ENCODE results near the gene ANKLE1. TPM values are rescaled to one million over a fixed set of nuclear protein-coding genes. Genes with fewer than 3 reads are reported as not detected.
A peak's percentile ranks its signal among the peaks of the same experiment; 100 is the strongest.

The ANKLE1 gene
- total RNA-seq, 4 donors from 2014 or later, result 0.30 to 2.5 (median 1.5) TPM

DNA sequence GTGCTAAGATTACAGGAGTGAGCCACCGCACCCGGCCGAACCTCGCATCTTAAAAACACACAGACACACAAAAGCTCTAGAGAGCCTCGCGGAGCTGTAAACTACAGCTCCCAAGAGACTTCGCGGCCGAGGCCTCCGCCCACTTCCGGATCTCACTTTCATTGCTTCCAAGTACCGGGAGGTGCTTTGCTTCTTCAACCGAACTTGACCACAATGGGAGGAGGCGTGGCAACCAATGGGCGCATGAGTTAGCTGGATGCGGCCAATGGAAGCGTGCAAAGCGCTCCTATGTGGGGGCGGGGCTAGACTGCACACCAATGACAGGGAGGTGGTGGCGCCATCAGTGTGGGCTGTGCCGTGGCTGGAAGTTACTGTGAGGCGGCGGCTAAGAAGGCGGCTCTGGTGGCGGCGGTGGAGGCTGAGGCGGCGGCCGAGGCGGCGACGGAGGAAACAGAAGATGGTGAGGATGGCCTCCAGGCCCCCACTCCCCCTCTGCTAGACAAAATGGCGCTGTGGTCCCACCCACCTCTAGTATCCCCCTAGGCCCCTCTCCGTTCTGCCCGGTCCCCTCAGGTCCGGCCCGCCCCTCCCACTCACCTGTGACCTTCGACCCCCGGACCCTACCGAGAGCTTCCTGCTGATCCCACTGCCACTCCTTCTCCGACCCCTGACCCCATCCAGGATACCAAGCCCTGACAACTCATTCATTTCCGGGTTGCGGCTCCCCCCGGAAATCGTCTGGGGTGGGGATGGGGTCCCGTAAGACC, 27.7 kb downstream of the ANKLE1 start, which contains the start of gene DDA1:
Gene DDA1 (plus strand): TSS at position 366 of the 767 bp plus-strand sequence. CDS start 92 bp downstream, at position 458.
- peaks cover 12% of the 10 kb centered on the region for H3K36me3 ChIP-seq
- peak within 1 kb of the TSS; percentile 63 for H3K27ac ChIP-seq
- peak within 1 kb of the TSS; percentile 76 for H3K4me3 ChIP-seq
- no peak for TF ChIP-seq EP300 (IDR thresholded peaks at IDR 0.05)
- peak in 1 of 2 donors; percentile 27 for TF ChIP-seq POLR2A (IDR thresholded peaks at IDR 0.05)
- TF ChIP-seq, protein P1, sequence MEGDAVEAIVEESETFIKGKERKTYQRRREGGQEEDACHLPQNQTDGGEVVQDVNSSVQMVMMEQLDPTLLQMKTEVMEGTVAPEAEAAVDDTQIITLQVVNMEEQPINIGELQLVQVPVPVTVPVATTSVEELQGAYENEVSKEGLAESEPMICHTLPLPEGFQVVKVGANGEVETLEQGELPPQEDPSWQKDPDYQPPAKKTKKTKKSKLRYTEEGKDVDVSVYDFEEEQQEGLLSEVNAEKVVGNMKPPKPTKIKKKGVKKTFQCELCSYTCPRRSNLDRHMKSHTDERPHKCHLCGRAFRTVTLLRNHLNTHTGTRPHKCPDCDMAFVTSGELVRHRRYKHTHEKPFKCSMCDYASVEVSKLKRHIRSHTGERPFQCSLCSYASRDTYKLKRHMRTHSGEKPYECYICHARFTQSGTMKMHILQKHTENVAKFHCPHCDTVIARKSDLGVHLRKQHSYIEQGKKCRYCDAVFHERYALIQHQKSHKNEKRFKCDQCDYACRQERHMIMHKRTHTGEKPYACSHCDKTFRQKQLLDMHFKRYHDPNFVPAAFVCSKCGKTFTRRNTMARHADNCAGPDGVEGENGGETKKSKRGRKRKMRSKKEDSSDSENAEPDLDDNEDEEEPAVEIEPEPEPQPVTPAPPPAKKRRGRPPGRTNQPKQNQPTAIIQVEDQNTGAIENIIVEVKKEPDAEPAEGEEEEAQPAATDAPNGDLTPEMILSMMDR (IDR thresholded peaks at IDR 0.05), result no peak
- TF ChIP-seq POLR2AphosphoS5 (IDR thresholded peaks at IDR 0.05), result peak in 2 of 3 donors; percentile 58 to 79
- whole genome bisulfite sequencing, result 1% methylated on average over 28 of the region's 46 CpGs
- no peaks in the 10 kb centered on the region for H3K27me3 ChIP-seq
- peak; percentile 100 for DNase-seq (ENCODE audit: low spot score in 2 of 2)
- no peaks in the 10 kb centered on the region for H3K9me3 ChIP-seq
- peaks cover 57% of the 10 kb centered on the region for H3K4me1 ChIP-seq

DNA sequence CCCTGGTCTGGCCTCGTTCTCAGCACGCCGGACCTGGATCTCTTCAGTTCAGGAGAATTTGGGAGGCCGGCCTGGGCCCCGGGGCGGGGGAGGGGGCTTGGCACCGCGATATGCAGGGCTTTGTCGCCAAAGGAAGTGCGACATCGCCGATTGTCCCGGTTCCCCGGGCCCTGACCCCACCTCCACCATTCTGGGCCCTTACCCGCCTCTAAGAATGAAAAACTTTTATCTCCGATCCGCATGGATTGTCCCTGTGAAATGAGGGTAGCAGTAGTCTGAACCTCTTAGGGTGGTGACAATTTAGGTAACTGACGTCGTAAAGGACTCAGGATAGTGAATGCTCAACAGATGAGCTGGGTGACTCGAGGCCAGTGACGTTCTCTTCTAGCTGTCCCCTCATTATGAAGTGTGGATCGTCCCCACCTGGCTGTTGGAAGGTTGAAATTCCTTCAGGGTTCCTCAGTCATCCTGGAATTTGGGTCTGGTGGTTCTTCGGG, 28.3 kb downstream of the ANKLE1 start:
- Histone ChIP-seq H3K27me3 (no peaks in the 10 kb centered on the region), H3K4me3 (peak overlapping the region; percentile 76), H3K4me1 (peaks cover 50% of the 10 kb centered on the region), H3K9me3 (no peaks in the 10 kb centered on the region), H3K36me3 (peaks cover 17% of the 10 kb centered on the region), H3K27ac (peak overlapping the region; percentile 63)
- WGBS, result 2% methylated on average over 15 of the region's 23 CpGs
- DNase-seq (ENCODE audit: low spot score in 2 of 2), result no peak
- TF ChIP-seq POLR2AphosphoS5 (IDR thresholded peaks at IDR 0.05) (no peak), POLR2A (IDR thresholded peaks at IDR 0.05) (no peak), EP300 (IDR thresholded peaks at IDR 0.05) (no peak)
- TF ChIP-seq, protein P1 (IDR thresholded peaks at IDR 0.05), result no peak

DNA sequence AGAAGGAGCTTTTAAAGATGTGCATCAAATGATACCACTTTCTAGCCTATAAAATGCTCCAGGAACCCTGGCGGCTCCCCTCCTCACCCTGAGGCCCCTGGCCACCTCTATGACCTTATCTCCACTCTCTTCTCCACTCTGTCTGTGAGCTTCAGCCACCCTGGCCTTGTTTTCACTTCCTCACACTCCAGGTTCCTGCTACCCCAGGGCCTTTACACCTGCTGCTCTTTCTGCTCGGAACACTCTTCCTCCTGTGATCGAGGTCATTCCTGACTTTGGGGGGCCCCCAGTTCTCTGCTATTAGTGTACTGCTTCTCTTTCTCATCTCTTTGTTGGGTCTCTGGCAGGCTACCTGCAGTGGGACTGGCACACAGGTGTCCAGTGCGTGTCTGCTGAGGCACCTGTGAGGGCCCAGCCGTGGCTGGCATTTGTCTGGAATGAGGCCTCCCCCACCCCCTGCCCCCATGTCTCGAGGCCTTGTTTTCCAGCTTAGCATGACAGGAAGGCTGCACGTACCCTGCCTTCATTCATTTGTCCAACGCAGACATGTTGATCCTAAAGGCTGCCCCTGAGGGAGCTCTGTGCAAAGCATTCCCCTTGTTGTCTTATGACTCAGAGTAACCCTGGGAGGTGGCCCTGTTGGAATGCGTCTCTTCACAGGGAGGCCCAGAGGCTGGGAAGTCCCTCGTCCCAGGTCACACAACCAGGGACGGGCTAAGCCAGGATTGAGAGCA, 29.9 kb downstream of the ANKLE1 start:
- Histone ChIP-seq H3K27ac (no peak overlapping the region), H3K27me3 (no peaks in the 10 kb centered on the region), H3K4me1 (peaks cover 37% of the 10 kb centered on the region), H3K9me3 (no peaks in the 10 kb centered on the region), H3K4me3 (no peak overlapping the region), H3K36me3 (peaks cover 28% of the 10 kb centered on the region)
- TF ChIP-seq POLR2A (IDR thresholded peaks at IDR 0.05) (no peak), EP300 (IDR thresholded peaks at IDR 0.05) (no peak), POLR2AphosphoS5 (IDR thresholded peaks at IDR 0.05) (no peak)
- DNase-seq (ENCODE audit: low spot score in 2 of 2), result no peak
- WGBS, result 52% methylated on average over 11 of the region's 11 CpGs

DNA sequence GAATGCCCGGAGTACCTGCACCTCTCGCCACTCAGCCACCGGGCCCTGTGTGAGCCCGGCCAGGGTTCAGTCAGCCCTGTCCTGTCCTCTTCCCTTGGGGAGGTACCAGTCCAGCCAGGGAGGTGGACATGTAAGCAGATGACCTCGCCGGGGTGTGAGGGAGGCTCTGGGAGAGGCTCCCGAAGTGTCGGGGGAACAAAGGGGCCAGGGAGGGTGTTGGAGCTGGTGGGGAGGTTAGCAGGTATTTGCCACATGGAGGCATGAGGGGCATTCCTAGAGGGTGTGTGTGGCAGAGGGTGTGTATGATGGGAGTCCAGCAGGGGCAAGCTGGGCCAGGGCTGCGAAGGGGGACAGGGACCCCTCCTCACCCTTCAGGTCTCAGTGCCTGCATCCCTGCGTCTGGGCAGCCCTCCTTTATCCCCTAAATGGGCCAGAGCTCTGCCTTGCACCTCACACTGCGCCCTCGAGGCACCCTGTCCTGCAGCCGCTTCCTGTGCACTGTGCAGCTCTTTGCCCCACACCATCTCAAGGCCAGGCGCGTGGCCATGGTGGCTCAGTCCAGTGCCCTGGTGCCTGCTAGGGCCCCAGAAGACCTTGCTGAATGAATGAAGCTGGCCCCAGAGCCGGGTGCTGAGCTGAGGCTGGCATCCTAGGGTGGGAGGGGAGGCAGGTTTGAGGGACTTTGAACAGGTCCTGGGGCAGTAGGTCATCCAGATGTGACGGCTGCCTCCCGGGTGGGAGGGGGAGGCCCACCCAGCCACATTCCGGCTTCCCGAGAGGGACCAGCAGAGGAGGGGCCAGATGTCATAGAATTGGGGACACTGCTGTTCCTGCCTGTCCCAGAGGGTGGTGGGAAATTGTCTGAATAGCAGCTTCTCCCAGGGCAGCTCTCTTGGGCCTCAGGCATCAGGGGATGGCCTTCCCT, 30.8 kb downstream of the ANKLE1 start:
- H3K36me3 ChIP-seq, result peaks cover 28% of the 10 kb centered on the region
- peaks cover 30% of the 10 kb centered on the region for H3K4me1 ChIP-seq
- 68% methylated on average over 17 of the region's 20 CpGs for WGBS
- DNase-seq (ENCODE audit: low spot score in 2 of 2), result no peak
- H3K4me3 ChIP-seq, result no peak overlapping the region
- H3K27ac ChIP-seq, result no peak overlapping the region
- H3K9me3 ChIP-seq, result no peaks in the 10 kb centered on the region
- TF ChIP-seq POLR2A (IDR thresholded peaks at IDR 0.05) (no peak), POLR2AphosphoS5 (IDR thresholded peaks at IDR 0.05) (no peak), EP300 (IDR thresholded peaks at IDR 0.05) (no peak)
- TF ChIP-seq, protein P1 (IDR thresholded peaks at IDR 0.05), result no peak
- no peaks in the 10 kb centered on the region for H3K27me3 ChIP-seq

DNA sequence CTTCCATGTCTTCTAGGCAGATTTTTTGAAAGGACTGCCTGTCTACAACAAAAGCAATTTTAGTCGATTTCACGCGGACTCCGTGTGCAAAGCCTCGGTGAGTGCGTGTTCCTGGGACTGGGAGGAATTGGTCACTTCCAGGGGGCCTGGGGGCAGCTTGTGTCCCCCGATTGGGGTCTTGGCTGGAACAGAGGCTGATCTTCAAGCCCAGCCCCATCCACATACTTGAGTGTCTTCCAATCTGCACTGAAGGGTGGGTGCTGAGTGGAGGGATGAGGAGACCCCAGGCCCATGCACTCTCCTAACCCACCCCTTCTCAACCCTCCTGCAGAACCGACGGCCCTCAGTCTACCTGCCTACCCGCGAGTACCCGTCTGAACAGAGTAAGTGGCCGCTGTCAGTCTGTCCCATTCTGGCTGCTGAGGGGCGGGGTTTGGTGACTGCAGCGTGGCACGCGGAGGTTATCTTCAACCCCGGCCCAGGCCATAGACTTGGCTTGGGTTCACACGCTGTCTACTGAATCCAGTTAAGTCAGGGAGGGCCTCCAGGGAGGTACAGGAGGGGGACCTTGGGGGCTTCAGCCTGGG, 32.4 kb downstream of the ANKLE1 start:
- H3K4me1 ChIP-seq, result peaks cover 24% of the 10 kb centered on the region
- H3K27me3 ChIP-seq, result no peaks in the 10 kb centered on the region
- 88% methylated on average over 17 of the region's 19 CpGs for WGBS
- no peaks in the 10 kb centered on the region for H3K9me3 ChIP-seq
- DNase-seq (ENCODE audit: low spot score in 2 of 2), result no peak
- H3K27ac ChIP-seq, result no peak overlapping the region
- H3K36me3 ChIP-seq, result peaks cover 36% of the 10 kb centered on the region
- no peak for TF ChIP-seq POLR2AphosphoS5 (IDR thresholded peaks at IDR 0.05)
- TF ChIP-seq EP300 (IDR thresholded peaks at IDR 0.05), result no peak
- TF ChIP-seq POLR2A (IDR thresholded peaks at IDR 0.05), result no peak
- TF ChIP-seq, protein P1 (IDR thresholded peaks at IDR 0.05), result no peak
- H3K4me3 ChIP-seq, result no peak overlapping the region

All from suprapubic skin (tissue), 4 donors.